A549 (cell line): ENCODE results near the gene PPP2R3A. TPM values are rescaled to one million over a fixed set of nuclear protein-coding genes. Genes with fewer than 3 reads are reported as not detected.

ENCODE experiments used
- ATAC-seq, 2 experiments: fragments of 200-7000 bp in 1 of 2; fragments of >200 bp in 1 of 2; cut with Nextera tagmentation in 1 of 2; cut with Tn5 transposase in 1 of 2; 3 replicates each; pipeline versions ENCODE4 v1.8.0 to v1.9.1; 2018 to 2020; ENCODE audit warnings: mild to moderate bottlenecking in 1 of 2, moderate library complexity in 1 of 2
- CTCF ChIA-PET: fragments of 300-600 bp; sonication (Branson Sonifier 250); formaldehyde crosslinking; extraction: SDS; loops from one replicate; lab custom pipeline; 2021; ENCODE audit warnings: antibody characterized with exemption, inconsistent platforms; lab: Yijun Ruan, JAX
- POLR2A ChIA-PET: fragments of 350-600 bp; formaldehyde crosslinking; extraction: SDS; loops from one replicate; lab custom pipeline; 2021; ENCODE audit warnings: antibody characterized with exemption, inconsistent platforms; lab: Yijun Ruan, JAX
- DNase-seq, 2 experiments: peaks; one replicate each; pipeline versions ENCODE4 v3.0.0 to v3.0.0-alpha.2; 2011 to 2016; ENCODE audit warnings: low read depth in 1 of 2, low spot score in 1 of 2
- FAIRE-seq: peaks from 2 replicates; lab custom pipeline; 2011; peaks lifted over from hg19 to GRCh38; lab: Jason Lieb, UNC
- H3K27ac ChIP-seq, 2 experiments: fragments of >200 bp; sonication (Bioruptor Twin); formaldehyde crosslinking; 3 replicates each; pipeline ENCODE4 v1.5.1; 2016 to 2017
- H3K4me1 ChIP-seq: fragments of >200 bp; sonication (Bioruptor Twin); formaldehyde crosslinking; 3 replicates; pipeline ENCODE4 v1.6.1; 2016
- H3K4me2 ChIP-seq: fragments of >200 bp; sonication (Bioruptor Twin); formaldehyde crosslinking; 3 replicates; pipeline ENCODE4 v1.6.1; 2016
- H3K4me3 ChIP-seq: fragments of >200 bp; sonication (Bioruptor Twin); formaldehyde crosslinking; 3 replicates; pipeline ENCODE4 v1.5.1; 2016
- H3K9me3 ChIP-seq: fragments of >200 bp; sonication (Bioruptor Twin); formaldehyde crosslinking; 3 replicates; pipeline ENCODE4 v1.6.1; 2016
- CHD2 ChIP-seq: fragments of 150-350 bp; IDR thresholded peaks from 2 replicates; pipeline ENCODE4 v1.6.1; 2014; ENCODE audit warnings: low read length; ENCODE audit not compliant: partially characterized antibody
- ELK1 ChIP-seq: fragments of 150-350 bp; IDR thresholded peaks from 2 replicates; pipeline ENCODE4 v1.6.1; 2014; ENCODE audit warnings: low read depth, mild to moderate bottlenecking, low read length
- ESRRA ChIP-seq: fragments of 150-350 bp; IDR thresholded peaks from 2 replicates; pipeline ENCODE4 v1.6.1; 2014; ENCODE audit warnings: mild to moderate bottlenecking, low read length, borderline replicate concordance
- FOSB ChIP-seq: fragments of 250-450 bp; sonication (Bioruptor Pico); IDR thresholded peaks from 2 replicates; pipeline ENCODE4 v1.5.0; 2020; ENCODE audit warnings: mild to moderate bottlenecking, moderate library complexity
- HEYL ChIP-seq: fragments of 250-450 bp; sonication (Bioruptor Pico); IDR thresholded peaks from 2 replicates; pipeline ENCODE4 v1.8.0; 2021; ENCODE audit warnings: mild to moderate bottlenecking, moderate library complexity
- HOXA7 ChIP-seq: fragments of 250-450 bp; sonication (Bioruptor Pico); IDR thresholded peaks from 2 replicates; pipeline ENCODE4 v1.5.0; 2020; ENCODE audit warnings: mild to moderate bottlenecking, moderate library complexity
- JUN ChIP-seq, 2 experiments: fragments of >200 bp; sonication (Bioruptor Twin); formaldehyde crosslinking; IDR thresholded peaks; 2 replicates in 1 of 2; 3 replicates in 1 of 2; pipeline ENCODE4 v1.6.1; 2016 to 2017
- KDM1A ChIP-seq: fragments of 200-600 bp; sonication (generic); IDR thresholded peaks from 2 replicates; pipeline ENCODE4 v1.6.1; 2016; ENCODE audit warnings: low read depth, mild to moderate bottlenecking
- MAX ChIP-seq: IDR thresholded peaks from 2 replicates; pipeline ENCODE4 v1.6.1; 2012
- MAZ ChIP-seq: fragments of 150-350 bp; IDR thresholded peaks from 2 replicates; pipeline ENCODE4 v1.6.1; 2014; ENCODE audit warnings: antibody characterized with exemption, low read depth, low read length, borderline replicate concordance
- PBX3 ChIP-seq: IDR thresholded peaks from 2 replicates; pipeline ENCODE4 v1.6.1; 2012
- RARB ChIP-seq: fragments of 250-450 bp; sonication (Bioruptor Pico); IDR thresholded peaks from 2 replicates; pipeline ENCODE4 v1.8.0; 2021; ENCODE audit warnings: mild to moderate bottlenecking, moderate library complexity
- REST ChIP-seq: fragments of 200-600 bp; sonication (generic); IDR thresholded peaks from 2 replicates; pipeline ENCODE4 v1.6.1; 2016; ENCODE audit warnings: antibody characterized with exemption, mild to moderate bottlenecking, moderate library complexity
- RFX5 ChIP-seq: fragments of 450-650 bp; IDR thresholded peaks from 2 replicates; pipeline ENCODE4 v1.7.1; 2014; ENCODE audit warnings: antibody characterized with exemption, mild to moderate bottlenecking, moderate library complexity
- SREBF2 ChIP-seq: fragments of 450-650 bp; IDR thresholded peaks from 2 replicates; pipeline ENCODE4 v1.6.1; 2014; ENCODE audit warnings: mild to moderate bottlenecking, moderate library complexity
- ZC3H11A ChIP-seq: fragments of 450-650 bp; IDR thresholded peaks from 2 replicates; pipeline ENCODE4 v1.6.1; 2014; ENCODE audit warnings: antibody characterized with exemption, mild to moderate bottlenecking
- ZFP36 ChIP-seq: fragments of 450-650 bp; IDR thresholded peaks from 2 replicates; pipeline ENCODE4 v1.6.1; 2014; ENCODE audit warnings: borderline replicate concordance; ENCODE audit not compliant: partially characterized antibody
- WGBS: methylation state at CpG from one replicate; pipeline ENCODE4 v1.1.6; 2017; ENCODE audit errors: missing lambda C conversion rate; 5-methylcytosine and 5-hydroxymethylcytosine counted together
- polyA plus RNA-seq, 4 experiments: library from polyadenylated mRNA; depleted of rRNA in 3 of 4; stranded (reverse); fragments of >200 nt; fragmentation: RNase III in 1 of 4; extraction: RNeasy Plus Mini Kit Qiagen cat#74134 plus additional on column Dnase treatment in 1 of 4; gene quantifications; 2 replicates in 3 of 4; 3 replicates in 1 of 4; pipeline ENCODE4 v1.2.3, GENCODE V29; 2011 to 2017

PPP2R3A gene
- polyA plus RNA-seq, 2 of the 4 experiments (the other 2 are of a cell fraction), result 1.9 to 3.2 TPM

- Histone ChIP-seq H3K27ac (no peak overlapping the region), H3K9me3 (no peaks in the 10 kb centered on the region), H3K4me1 (peaks cover 9% of the 10 kb centered on the region; the same call in 2 of the 3 replicates), H3K4me3 (no peak overlapping the region), H3K4me2 (no peak overlapping the region; the same call in 2 of the 3 replicates)
- 89% methylated on average over 4 of the region's 4 CpGs for WGBS
- ATAC-seq (no peak), DNase-seq (no peak), FAIRE-seq (no peak)
- no peak for TF ChIP-seq RARB (CRISPR knock-in tag)
- no peak for TF ChIP-seq CHD2
- no peak for TF ChIP-seq HEYL (CRISPR knock-in tag)
- ChIA-PET POLR2A (no interaction called here), CTCF (no interaction called here)
These were observed 2.3 kb downstream of the PPP2R3A start for GRCh38 chr3:135967867-135968266.

- 73% methylated on average over 1 of the region's 1 CpG for WGBS
- no peak for TF ChIP-seq ZFP36
- no peak for TF ChIP-seq JUN (IDR thresholded peaks at IDR 0.05)
- no peak for TF ChIP-seq ELK1
- no peak for TF ChIP-seq HOXA7
- TF ChIP-seq KDM1A, result no peak
- TF ChIP-seq ESRRA, result no peak
- TF ChIP-seq SREBF2, result no peak
- no peak for DNase-seq
- ChIA-PET CTCF (no interaction called here), POLR2A (no interaction called here)
- no peaks in the 10 kb centered on the region for H3K9me3 ChIP-seq
- H3K27ac ChIP-seq, result no peak overlapping the region
- ATAC-seq, result no peak
- no peak overlapping the region for H3K4me2 ChIP-seq
- H3K4me3 ChIP-seq, result no peak overlapping the region
- H3K4me1 ChIP-seq, result peaks cover 9% of the 10 kb centered on the region; the same call in 2 of the 3 replicates
- FAIRE-seq, result no peak
These were observed 5.1 kb downstream of the PPP2R3A start for GRCh38 chr3:135970506-135971116.

- Histone ChIP-seq H3K4me3 (no peak overlapping the region), H3K27ac (no peak overlapping the region), H3K9me3 (no peaks in the 10 kb centered on the region), H3K4me2 (no peak overlapping the region), H3K4me1 (no peaks in the 10 kb centered on the region)
- FAIRE-seq (no peak), ATAC-seq (no peak), DNase-seq (no peak)
- CTCF ChIA-PET, result no interaction called here
- POLR2A ChIA-PET, result no interaction called here
- WGBS, result 97% methylated on average over 3 of the region's 3 CpGs
- TF ChIP-seq MAZ, result no peak
- no peak for TF ChIP-seq MAX
- no peak for TF ChIP-seq PBX3
- no peak for TF ChIP-seq FOSB
- TF ChIP-seq ELK1, result no peak
- no peak for TF ChIP-seq ZC3H11A
- no peak for TF ChIP-seq REST
- TF ChIP-seq RFX5, result no peak
These were observed 8.3 kb downstream of the PPP2R3A start for GRCh38 chr3:135973841-135974240.
